CD8-positive, alpha-beta memory T cell (primary cell): ENCODE data around the gene FBXO9. TPM values are rescaled to one million over a fixed set of nuclear protein-coding genes. Genes with fewer than 3 reads are reported as not detected.

Source experiments
- CTCF ChIA-PET: fragments of 350-600 bp; sonication (Branson Sonifier 250); formaldehyde crosslinking; loops from one replicate; lab custom pipeline; 2021; ENCODE audit warnings: antibody characterized with exemption; lab: Charles Lee
- POLR2A ChIA-PET: fragments of 350-600 bp; sonication (Branson Sonifier 250); formaldehyde crosslinking; loops from one replicate; lab custom pipeline; 2021; ENCODE audit warnings: antibody characterized with exemption; lab: Charles Lee
- DNase-seq, 5 donors: peaks; one replicate each; pipeline versions ENCODE4 v3.0.0 to v3.0.0-alpha.2; 2020 to 2022; ENCODE audit warnings: mixed read lengths in 1 of 5
- H3K27ac ChIP-seq: one replicate; pipeline ENCODE4 v1.7.0; 2013; ENCODE audit warnings: low read depth, mild to moderate bottlenecking, low read length, moderate library complexity
- H3K27me3 ChIP-seq: 2 replicates; pipeline ENCODE4 v1.7.0; 2013; ENCODE audit warnings: low read length, mild to moderate bottlenecking; ENCODE audit not compliant: insufficient read depth, poor library complexity, severe bottlenecking
- H3K36me3 ChIP-seq: 2 replicates; pipeline ENCODE4 v1.7.0; 2013; ENCODE audit warnings: mild to moderate bottlenecking, low read length, moderate library complexity; ENCODE audit not compliant: insufficient read depth
- H3K4me1 ChIP-seq: 2 replicates; pipeline ENCODE4 v1.7.0; 2013; ENCODE audit warnings: mild to moderate bottlenecking, low read length, moderate library complexity; ENCODE audit not compliant: insufficient read depth
- H3K4me3 ChIP-seq: 2 replicates; pipeline ENCODE4 v1.7.0; 2013; ENCODE audit warnings: mild to moderate bottlenecking, low read length
- H3K9me3 ChIP-seq: 2 replicates; pipeline ENCODE4 v1.7.0; 2013; ENCODE audit warnings: mild to moderate bottlenecking, low read length
- H3K27ac Mint-ChIP-seq, 8 donors: one replicate each; pipeline ENCODE4 v1.8.0; 2020 to 2021; ENCODE audit warnings: mixed read lengths in 8 of 8, mild to moderate bottlenecking in 6 of 8, inconsistent platforms in 3 of 8, moderate library complexity in 3 of 8
- H3K27me3 Mint-ChIP-seq, 2 donors: one replicate each; pipeline ENCODE4 v1.8.0; 2020 to 2021; ENCODE audit warnings: mixed read lengths in 2 of 2, mild to moderate bottlenecking in 1 of 2, moderate library complexity in 1 of 2
- H3K36me3 Mint-ChIP-seq, 3 donors: one replicate each; pipeline ENCODE4 v1.8.0; 2020 to 2021; ENCODE audit warnings: mixed read lengths in 3 of 3, inconsistent platforms in 1 of 3, mild to moderate bottlenecking in 1 of 3
- H3K4me1 Mint-ChIP-seq, 3 donors: one replicate each; pipeline ENCODE4 v1.8.0; 2020 to 2021; ENCODE audit warnings: mixed read lengths in 3 of 3, inconsistent platforms in 1 of 3, mild to moderate bottlenecking in 1 of 3
- H3K4me3 Mint-ChIP-seq, 7 donors: one replicate each; pipeline ENCODE4 v1.8.0; 2020 to 2021; ENCODE audit warnings: mixed read lengths in 7 of 7, mild to moderate bottlenecking in 6 of 7, moderate library complexity in 4 of 7, inconsistent platforms in 2 of 7
- H3K9me3 Mint-ChIP-seq, 5 donors: one replicate each; pipeline ENCODE4 v1.8.0; 2020 to 2022; ENCODE audit warnings: mixed read lengths in 5 of 5, mild to moderate bottlenecking in 3 of 5, moderate library complexity in 2 of 5, inconsistent platforms in 1 of 5
- polyA plus RNA-seq: library from polyadenylated mRNA; unstranded; fragments of 300-500 nt; fragmentation: Illumina TruSeq; gene quantifications from one replicate; pipeline ENCODE4 v1.2.3, GENCODE V29; 2021
- total RNA-seq, 2 experiments: library from RNA; stranded (reverse); gene quantifications; one replicate each; pipeline ENCODE4 v1.2.3, GENCODE V29; 2021

FBXO9 gene
- total RNA-seq (10 to 100 TPM; 62.7 to 71.2 TPM), polyA plus RNA-seq (57.3 TPM)

DNA sequence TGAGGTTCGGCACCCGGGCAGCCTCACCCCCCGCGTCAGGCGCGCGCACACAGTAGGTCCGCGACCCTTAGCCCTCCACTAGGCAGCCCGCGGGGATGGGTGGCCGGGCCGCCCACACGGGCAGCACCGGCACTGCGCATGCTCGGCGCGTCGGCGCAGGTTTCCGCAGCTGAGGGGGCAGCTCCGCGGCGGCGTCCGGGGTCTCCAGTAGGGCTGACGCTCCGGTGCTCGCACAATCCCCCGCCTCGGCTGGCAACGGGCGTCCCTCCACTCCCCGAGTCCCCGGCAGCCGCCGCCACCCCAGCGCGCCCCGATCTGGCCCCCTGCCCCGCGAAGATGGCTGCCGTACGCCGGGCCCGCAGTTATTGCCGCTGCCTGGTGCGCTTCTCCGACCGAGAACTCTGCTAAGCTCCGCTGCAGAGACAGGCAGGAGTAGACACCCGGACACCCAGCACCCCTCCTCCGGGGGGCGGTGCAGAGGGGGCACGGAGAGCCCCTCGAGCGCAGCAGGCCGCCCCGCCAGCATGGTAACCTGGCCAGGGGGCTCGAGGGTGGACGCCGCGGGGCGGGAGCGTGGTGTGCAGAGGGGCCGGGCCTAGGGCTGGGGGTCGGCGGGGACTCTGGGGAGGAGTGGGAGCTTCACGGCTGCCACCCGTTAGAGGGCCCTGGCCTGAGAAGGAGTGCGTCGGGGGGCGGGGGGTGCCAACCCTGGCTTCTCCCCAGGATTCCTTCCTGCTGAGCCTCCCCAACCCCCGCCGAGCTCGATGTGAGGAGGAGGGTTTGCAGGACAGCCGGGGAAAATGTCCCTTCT, at the start of gene FBXO9:
TSS of gene FBXO9 (plus strand) at position 139 of the 811 bp plus-strand sequence. CDS start at position 525, 386 bp downstream.
- peak within 1 kb of the TSS; percentile 71 to 99 (median 97) for H3K27ac Mint-ChIP-seq
- H3K4me3 Mint-ChIP-seq, result peak within 1 kb of the TSS; percentile 96 to 100 (median 99)
- H3K4me1 Mint-ChIP-seq, result peaks cover 51 to 66% (median 58%) of the 10 kb centered on the region in 3 donors
- Histone ChIP-seq H3K27ac (peak within 1 kb of the TSS; percentile 88), H3K4me1 (peaks cover 37% of the 10 kb centered on the region), H3K36me3 (no peaks in the 10 kb centered on the region), H3K27me3 (no peaks in the 10 kb centered on the region), H3K9me3 (no peaks in the 10 kb centered on the region), H3K4me3 (peak within 1 kb of the TSS; percentile 98)
- ChIA-PET CTCF (interaction anchor here (0.8 to 2.2 kb wide), 8 partner anchors 9 to 659 kb away, joined by 3 to 11 read pairs (median 4); partner anchors contain the start of gene GSTA4), POLR2A (interaction anchor here (0.7 to 1.0 kb wide), 2 partner anchors 70 to 281 kb away, joined by 3 read pairs; partner anchors contain the start of gene GSTA4)
- DNase-seq, result peak; percentile 77 to 89 (median 82)
- H3K9me3 Mint-ChIP-seq, result no peaks in the 10 kb centered on the region
- no peaks in the 10 kb centered on the region for H3K27me3 Mint-ChIP-seq
- peaks cover 0 to 24% (median 0%) of the 10 kb centered on the region in 3 donors for H3K36me3 Mint-ChIP-seq

GRCh38 chr6:53015486-53015885, 49.7 kb upstream of the FBXO9 start:
- Histone ChIP-seq H3K9me3 (no peaks in the 10 kb centered on the region), H3K27me3 (no peaks in the 10 kb centered on the region), H3K4me1 (no peaks in the 10 kb centered on the region), H3K4me3 (no peak overlapping the region), H3K27ac (no peak overlapping the region), H3K36me3 (peaks cover 28% of the 10 kb centered on the region)
- H3K4me3 Mint-ChIP-seq, result no peak overlapping the region
- DNase-seq, result no peak
- peaks cover 16 to 85% (median 29%) of the 10 kb centered on the region in 3 donors for H3K36me3 Mint-ChIP-seq
- no peak overlapping the region for H3K27ac Mint-ChIP-seq
- peaks cover 0 to 3% (median under 1%) of the 10 kb centered on the region in 3 donors for H3K4me1 Mint-ChIP-seq
- CTCF ChIA-PET, result no interaction called here
- no peaks in the 10 kb centered on the region for H3K9me3 Mint-ChIP-seq
- no peaks in the 10 kb centered on the region for H3K27me3 Mint-ChIP-seq
- POLR2A ChIA-PET, result no interaction called here

DNA sequence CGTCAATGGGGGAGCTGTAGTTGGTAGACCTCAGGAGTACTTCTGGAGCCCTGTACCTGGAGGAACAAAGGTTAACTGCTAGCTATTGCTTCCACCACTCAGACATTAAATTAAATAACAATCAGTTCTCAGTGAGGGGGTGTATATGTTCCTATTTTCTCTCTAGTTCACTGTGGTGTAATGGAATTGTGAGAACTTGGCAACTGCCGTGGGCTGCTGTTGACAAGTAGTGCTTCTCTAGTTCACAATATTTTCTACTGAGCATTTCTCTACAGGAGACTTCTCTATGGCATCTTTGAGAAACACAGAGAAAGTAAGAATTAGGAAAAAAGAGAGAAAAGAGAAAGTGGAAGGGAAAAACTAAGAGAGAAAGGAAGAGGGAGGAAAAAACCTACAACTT, 46.8 kb upstream of the FBXO9 start:
- Mint-ChIP-seq H3K4me1 (peaks cover 0 to 8% (median 6%) of the 10 kb centered on the region in 3 donors), H3K4me3 (no peak overlapping the region), H3K36me3 (peaks cover 19 to 68% (median 23%) of the 10 kb centered on the region in 3 donors), H3K27me3 (no peaks in the 10 kb centered on the region), H3K9me3 (no peaks in the 10 kb centered on the region), H3K27ac (no peak overlapping the region)
- H3K36me3 ChIP-seq, result peaks cover 10% of the 10 kb centered on the region
- DNase-seq, result no peak
- H3K27ac ChIP-seq, result no peak overlapping the region
- POLR2A ChIA-PET, result no interaction called here
- no peaks in the 10 kb centered on the region for H3K4me1 ChIP-seq
- H3K9me3 ChIP-seq, result no peaks in the 10 kb centered on the region
- H3K4me3 ChIP-seq, result no peak overlapping the region
- CTCF ChIA-PET, result no interaction called here
- no peaks in the 10 kb centered on the region for H3K27me3 ChIP-seq

DNA sequence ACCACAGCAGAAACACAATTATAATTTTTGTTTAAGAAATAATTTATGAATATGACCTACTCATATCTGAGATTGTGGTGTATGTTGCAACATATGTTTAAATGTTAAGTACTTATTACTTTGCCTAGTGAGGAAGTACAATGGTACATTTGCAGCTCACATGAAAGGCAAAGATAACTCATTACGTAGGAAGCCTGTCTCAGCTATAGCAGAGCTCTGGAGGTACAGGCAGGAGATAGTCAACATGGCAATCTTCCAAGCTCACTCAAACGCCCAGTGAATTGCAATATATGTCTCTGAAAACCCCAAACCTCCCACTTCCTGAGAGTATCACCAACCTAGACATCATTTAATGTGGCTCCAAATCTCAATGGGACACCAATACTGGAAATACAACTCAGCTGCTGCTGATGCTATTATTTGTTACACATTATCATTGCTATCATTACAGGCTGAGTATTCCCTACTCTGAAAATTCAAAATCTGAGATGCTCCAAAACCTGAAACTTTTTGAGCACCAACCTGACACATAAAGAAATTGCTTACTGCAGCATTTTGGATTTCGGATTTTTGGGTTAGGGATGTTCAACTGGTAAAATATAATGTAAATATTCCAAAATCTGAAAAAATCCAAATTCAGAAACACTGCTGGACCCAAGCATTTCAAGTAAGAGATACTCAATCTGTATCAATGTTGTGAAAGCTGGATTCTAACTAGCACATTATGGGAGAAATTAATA, 45.0 kb upstream of the FBXO9 start:
- Mint-ChIP-seq H3K36me3 (peaks cover 15 to 60% (median 21%) of the 10 kb centered on the region in 3 donors), H3K4me1 (peaks cover 0 to 8% (median 6%) of the 10 kb centered on the region in 3 donors), H3K27me3 (peaks cover 0 to 2% of the 10 kb centered on the region in 2 donors), H3K9me3 (no peaks in the 10 kb centered on the region), H3K4me3 (no peak overlapping the region), H3K27ac (no peak overlapping the region)
- POLR2A ChIA-PET, result no interaction called here
- CTCF ChIA-PET, result no interaction called here
- Histone ChIP-seq H3K36me3 (peaks cover 10% of the 10 kb centered on the region), H3K9me3 (no peaks in the 10 kb centered on the region), H3K4me3 (no peak overlapping the region), H3K4me1 (no peaks in the 10 kb centered on the region), H3K27ac (no peak overlapping the region), H3K27me3 (no peaks in the 10 kb centered on the region)
- peak in 1 of 5 donors; percentile 10 for DNase-seq

GRCh38 chr6:53023323-53023722, 41.9 kb upstream of the FBXO9 start:
- ChIA-PET POLR2A (no interaction called here), CTCF (no interaction called here)
- Mint-ChIP-seq H3K4me1 (peaks cover 0 to 8% (median 6%) of the 10 kb centered on the region in 3 donors), H3K9me3 (no peaks in the 10 kb centered on the region), H3K27ac (no peak overlapping the region), H3K4me3 (no peak overlapping the region), H3K27me3 (peaks cover 0 to 2% of the 10 kb centered on the region in 2 donors), H3K36me3 (peaks cover 22 to 55% (median 25%) of the 10 kb centered on the region in 3 donors)
- DNase-seq, result no peak
- Histone ChIP-seq H3K36me3 (peaks cover 4% of the 10 kb centered on the region), H3K4me1 (no peaks in the 10 kb centered on the region), H3K4me3 (no peak overlapping the region), H3K27me3 (no peaks in the 10 kb centered on the region), H3K9me3 (no peaks in the 10 kb centered on the region), H3K27ac (no peak overlapping the region)

GRCh38 chr6:53026526-53026925, 38.7 kb upstream of the FBXO9 start:
- Mint-ChIP-seq H3K27me3 (peaks cover 0 to 2% of the 10 kb centered on the region in 2 donors), H3K36me3 (peaks cover 14 to 72% (median 41%) of the 10 kb centered on the region in 3 donors), H3K4me1 (peaks cover 0 to under 1% (median 0%) of the 10 kb centered on the region in 3 donors), H3K4me3 (no peak overlapping the region), H3K27ac (no peak overlapping the region), H3K9me3 (no peaks in the 10 kb centered on the region)
- H3K36me3 ChIP-seq, result peaks cover 19% of the 10 kb centered on the region
- no peak for DNase-seq
- POLR2A ChIA-PET, result no interaction called here
- no peak overlapping the region for H3K4me3 ChIP-seq
- H3K4me1 ChIP-seq, result no peaks in the 10 kb centered on the region
- no peaks in the 10 kb centered on the region for H3K27me3 ChIP-seq
- no peaks in the 10 kb centered on the region for H3K9me3 ChIP-seq
- CTCF ChIA-PET, result no interaction called here
- no peak overlapping the region for H3K27ac ChIP-seq

- POLR2A ChIA-PET, result no interaction called here
- H3K27me3 Mint-ChIP-seq, result peaks cover 0 to 2% of the 10 kb centered on the region in 2 donors
- H3K4me1 Mint-ChIP-seq, result no peaks in the 10 kb centered on the region
- no peak overlapping the region for H3K4me3 ChIP-seq
- no peaks in the 10 kb centered on the region for H3K4me1 ChIP-seq
- H3K36me3 ChIP-seq, result peaks cover 22% of the 10 kb centered on the region
- H3K9me3 Mint-ChIP-seq, result no peaks in the 10 kb centered on the region
- CTCF ChIA-PET, result no interaction called here
- H3K36me3 Mint-ChIP-seq, result peaks cover 14 to 78% (median 41%) of the 10 kb centered on the region in 3 donors
- H3K27me3 ChIP-seq, result no peaks in the 10 kb centered on the region
- no peak overlapping the region for H3K27ac ChIP-seq
- peak overlapping the region in 1 of 8 donors; percentile 66 for H3K27ac Mint-ChIP-seq
- no peaks in the 10 kb centered on the region for H3K9me3 ChIP-seq
- no peak for DNase-seq
- no peak overlapping the region for H3K4me3 Mint-ChIP-seq
Measured at GRCh38 chr6:53027131-53027718, 38.0 kb upstream of the FBXO9 start.
